Hematopoietic multipotent progenitor cell treated with erythropoietin and hydrocortisone succinate and interleukin-3 and kit ligand, for 8 days (in vitro differentiated cells): ENCODE results near the gene TIPIN.
"Not testable (repeated sequence)": the region's sequence is repeated elsewhere in the genome, so short reads cannot be mapped to it uniquely, and the experiment has no call there.

Experiments
- DNase-seq: peaks from one replicate; pipeline ENCODE4 v3.0.0-alpha.2; 2015

TIPIN gene

GRCh38 chr15:66381376-66381775 is 24.9 kb upstream of the TIPIN start:
- not testable (repeated sequence) for DNase-seq

GRCh38 chr15:66378814-66379430 is 22.4 kb upstream of the TIPIN start:
- DNase-seq, result no peak

- DNase-seq, result no peak
Observed at GRCh38 chr15:66374179-66374578, 17.7 kb upstream of the TIPIN start.

GRCh38 chr15:66369773-66370651 is 13.5 kb upstream of the TIPIN start:
- peak; percentile 9 for DNase-seq

GRCh38 chr15:66364944-66365528 is 8.6 kb upstream of the TIPIN start:
- no peak for DNase-seq

GRCh38 chr15:66362776-66363175 is 6.3 kb upstream of the TIPIN start:
- DNase-seq, result no peak

- DNase-seq, result not testable (repeated sequence)
Observed at GRCh38 chr15:66361745-66362460, 5.4 kb upstream of the TIPIN start.

- DNase-seq, result no peak
Observed at GRCh38 chr15:66359740-66360139, 3.3 kb upstream of the TIPIN start.

- DNase-seq, result no peak
Observed at GRCh38 chr15:66356077-66356358, 467 bp downstream of the TIPIN start.

GRCh38 chr15:66348530-66348929 is 8.0 kb downstream of the TIPIN start:
- not testable (repeated sequence) for DNase-seq

- no peak for DNase-seq
Observed at GRCh38 chr15:66328771-66329170, 27.7 kb downstream of the TIPIN start.

GRCh38 chr15:66327736-66328135 is 28.7 kb downstream of the TIPIN start:
- DNase-seq, result no peak

- DNase-seq, result no peak
Observed at GRCh38 chr15:66326051-66326450, 30.4 kb downstream of the TIPIN start.

- DNase-seq, result no peak
Observed at GRCh38 chr15:66323312-66323928, 33.1 kb downstream of the TIPIN start.

GRCh38 chr15:66312144-66312543 is 44.3 kb downstream of the TIPIN start:
- DNase-seq, result no peak

- DNase-seq, result no peak
Observed at GRCh38 chr15:66310786-66311185, 45.7 kb downstream of the TIPIN start.

- DNase-seq, result peak; percentile 51
Observed at GRCh38 chr15:66309828-66310227, 46.7 kb downstream of the TIPIN start.

GRCh38 chr15:66308531-66308930 is 48.0 kb downstream of the TIPIN start:
- no peak for DNase-seq

- DNase-seq, result no peak
Observed at GRCh38 chr15:66306381-66306780, 50.1 kb downstream of the TIPIN start.

- DNase-seq, result not testable (repeated sequence)
Observed at GRCh38 chr15:66304425-66304824, 52.1 kb downstream of the TIPIN start.

GRCh38 chr15:66302489-66303278 is 53.8 kb downstream of the TIPIN start:
- DNase-seq, result no peak

GRCh38 chr15:66298803-66299251 is 57.7 kb downstream of the TIPIN start:
- no peak for DNase-seq
